Measurements from ENCODE around the gene PLEKHA3.

- TF ChIP-seq CTCF (IDR thresholded peaks at IDR 0.05) (no peak), POLR2A (IDR thresholded peaks at IDR 0.05) (no peak), POLR2AphosphoS5 (IDR thresholded peaks at IDR 0.05) (no peak)
Measured at GRCh38 chr2:178496049-178496448, 15.8 kb downstream of the PLEKHA3 start.
